ENCODE results near the gene SLBP. TPM values are rescaled to one million over a fixed set of nuclear protein-coding genes. Genes with fewer than 3 reads are reported as not detected.

The SLBP gene
- total and polyA plus RNA-seq, 2 donors (not counting 3 experiments of a cell fraction or from before 2014, with no cell fraction given) = 48.3 to 63.1 TPM

DNA sequence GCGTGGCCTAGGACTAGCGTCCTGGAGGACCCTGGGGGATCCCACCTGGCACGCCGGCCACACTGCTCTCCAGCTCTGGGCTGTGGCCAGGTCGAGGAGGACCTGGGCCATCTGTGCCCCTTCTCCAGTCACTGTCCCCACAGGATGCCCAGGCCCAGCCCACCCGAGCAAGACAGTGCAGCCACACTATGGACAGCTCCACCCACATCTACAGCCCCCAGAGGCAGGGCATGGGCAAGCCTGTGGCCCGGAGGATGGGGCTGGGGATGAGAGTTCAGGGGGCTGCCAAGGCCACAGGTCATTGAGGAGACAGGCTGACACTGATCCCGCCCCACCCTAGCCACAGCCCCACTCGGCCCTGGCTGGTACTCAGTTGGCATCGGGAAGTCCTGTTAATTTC is 58.3 kb downstream of the SLBP start:
- TF ChIP-seq GATA2 (IDR thresholded peaks at IDR 0.05; ENCODE audit: insufficient read depth, insufficient read length, low read depth, low read length) (no peak), FOS (IDR thresholded peaks at IDR 0.05; ENCODE audit: borderline replicate concordance, insufficient read depth, low read length) (no peak), POLR2A (IDR thresholded peaks at IDR 0.05; ENCODE audit: low read depth, low read length) (no peak), MYC (IDR thresholded peaks at IDR 0.05; ENCODE audit: low read depth, low read length) (no peak), JUN (IDR thresholded peaks at IDR 0.05; ENCODE audit: borderline replicate concordance, insufficient read depth, insufficient read length, low read depth) (no peak), POLR2AphosphoS5 (IDR thresholded peaks at IDR 0.05; ENCODE audit: insufficient read depth, low read depth, low read length) (no peak), EZH2 (IDR thresholded peaks at IDR 0.05; ENCODE audit: borderline replicate concordance, low read depth, low read length, severe bottlenecking) (no peak)
- TF ChIP-seq, protein P1, sequence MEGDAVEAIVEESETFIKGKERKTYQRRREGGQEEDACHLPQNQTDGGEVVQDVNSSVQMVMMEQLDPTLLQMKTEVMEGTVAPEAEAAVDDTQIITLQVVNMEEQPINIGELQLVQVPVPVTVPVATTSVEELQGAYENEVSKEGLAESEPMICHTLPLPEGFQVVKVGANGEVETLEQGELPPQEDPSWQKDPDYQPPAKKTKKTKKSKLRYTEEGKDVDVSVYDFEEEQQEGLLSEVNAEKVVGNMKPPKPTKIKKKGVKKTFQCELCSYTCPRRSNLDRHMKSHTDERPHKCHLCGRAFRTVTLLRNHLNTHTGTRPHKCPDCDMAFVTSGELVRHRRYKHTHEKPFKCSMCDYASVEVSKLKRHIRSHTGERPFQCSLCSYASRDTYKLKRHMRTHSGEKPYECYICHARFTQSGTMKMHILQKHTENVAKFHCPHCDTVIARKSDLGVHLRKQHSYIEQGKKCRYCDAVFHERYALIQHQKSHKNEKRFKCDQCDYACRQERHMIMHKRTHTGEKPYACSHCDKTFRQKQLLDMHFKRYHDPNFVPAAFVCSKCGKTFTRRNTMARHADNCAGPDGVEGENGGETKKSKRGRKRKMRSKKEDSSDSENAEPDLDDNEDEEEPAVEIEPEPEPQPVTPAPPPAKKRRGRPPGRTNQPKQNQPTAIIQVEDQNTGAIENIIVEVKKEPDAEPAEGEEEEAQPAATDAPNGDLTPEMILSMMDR (IDR thresholded peaks at IDR 0.05; ENCODE audit: extremely low read depth in 1 of 2, insufficient read depth in 1 of 2, low read depth in 1 of 2, low read length in 2 of 2) = no peak
- TF ChIP-seq, protein P2, sequence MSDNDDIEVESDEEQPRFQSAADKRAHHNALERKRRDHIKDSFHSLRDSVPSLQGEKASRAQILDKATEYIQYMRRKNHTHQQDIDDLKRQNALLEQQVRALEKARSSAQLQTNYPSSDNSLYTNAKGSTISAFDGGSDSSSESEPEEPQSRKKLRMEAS (IDR thresholded peaks at IDR 0.05; ENCODE audit: insufficient read depth, insufficient read length) = no peak
- H3K9me1 ChIP-seq (replicated peaks; ENCODE audit: control insufficient read depth, extremely low read depth, insufficient read depth, low read length) = no peaks in the 10 kb centered on the region
- FAIRE-seq = no peak
- no peak overlapping the region for H3K4me3 ChIP-seq (replicated peaks in 1 of 3; ENCODE audit: insufficient read depth in 1 of 3, low read depth in 1 of 3, low read length in 3 of 3)
- no TSS peak for BruUV-seq (replicated peaks)
- no peak for DNase-seq (ENCODE audit: low read depth, low spot score)
- no peaks in the 10 kb centered on the region for H3K36me3 ChIP-seq (ENCODE audit: control insufficient read depth in 2 of 2, extremely low read depth in 1 of 2, insufficient read depth in 2 of 2, low read length in 2 of 2)
- dilution Hi-C loops (cut with MboI; ENCODE audit: extremely low pct_ligation_motif_present, low sequenced_read_pairs) = no loop called here
- intact Hi-C loops (cut with micrococcal nuclease) = no loop called here
- no peak overlapping the region for H2AFZ ChIP-seq (ENCODE audit: low read depth, low read length)
- no peak overlapping the region for H3K4me2 ChIP-seq (ENCODE audit: insufficient read depth, low read length)
- H4K20me1 ChIP-seq (replicated peaks; ENCODE audit: control insufficient read depth, extremely low read depth, insufficient read depth, low read length) = no peaks in the 10 kb centered on the region
- no peak overlapping the region for H3K27ac ChIP-seq (ENCODE audit: insufficient read depth, low read depth, low read length)
- H3K9me3 ChIP-seq (replicated peaks; ENCODE audit: control insufficient read depth, insufficient read depth, low read length) = no peaks in the 10 kb centered on the region
- ChIA-PET POLR2A (no interaction called here), CTCF (interaction anchor here (1.3 kb wide), 1 partner anchor 39 kb away, joined by 5 read pairs; no protein-coding TSS in a partner anchor)
- no peaks in the 10 kb centered on the region for H3K27me3 ChIP-seq (ENCODE audit: control insufficient read depth in 2 of 2, insufficient read depth in 2 of 2, low read length in 2 of 2)
- no peaks in the 10 kb centered on the region for H3K4me1 ChIP-seq (ENCODE audit: control insufficient read depth, extremely low read depth, insufficient read depth, low read length)
- H3K9ac ChIP-seq (replicated peaks; ENCODE audit: extremely low read depth, insufficient read depth, low read length) = no peak overlapping the region
- H3K79me2 ChIP-seq (ENCODE audit: control insufficient read depth, insufficient read depth, low read length) = no peaks in the 10 kb centered on the region

Measured in endothelial cell of umbilical vein (primary cell).